NT2/D1 (cell line): ENCODE measurements around the gene AGTR1.
"Not testable (repeated sequence)": the region's sequence is repeated elsewhere in the genome, so short reads cannot be mapped to it uniquely, and the experiment has no call there.

Experiments
- YY1 ChIP-seq: IDR thresholded peaks from 2 replicates; pipeline ENCODE4 v1.6.1; 2011; ENCODE audit not compliant: insufficient read length, insufficient read depth
- ZNF274 ChIP-seq: IDR thresholded peaks from 2 replicates; pipeline ENCODE4 v1.6.1; 2011; ENCODE audit warnings: mild to moderate bottlenecking, low read depth, low read length

DNA sequence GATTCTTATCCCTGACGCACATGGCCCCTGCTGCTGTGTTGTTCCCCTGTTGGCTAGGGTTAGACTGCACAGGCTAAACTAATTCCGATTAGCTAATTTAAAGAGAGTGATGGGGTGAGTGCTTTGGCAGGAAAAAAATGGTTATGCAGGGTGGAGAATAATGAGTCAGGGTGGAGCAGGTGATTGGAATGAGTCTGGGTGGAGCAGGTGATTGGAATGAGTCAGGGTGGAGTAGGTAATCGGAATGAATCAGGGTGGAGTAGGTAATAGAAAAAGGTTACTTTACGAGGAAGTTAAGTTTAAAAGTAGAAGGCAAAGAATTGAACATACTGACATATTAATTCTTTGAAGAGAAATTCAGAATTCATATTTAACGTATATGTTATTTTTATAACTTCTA, 55.7 kb downstream of the AGTR1 start:
- TF ChIP-seq ZNF274, YY1: not testable (repeated sequence)
